Measurements from ENCODE around the gene FNTB.

GRCh38 chr14:64973826-64974225 lies 12.9 kb upstream of the FNTB start:
- TF ChIP-seq CTCF (IDR thresholded peaks at IDR 0.05; ENCODE audit: low read depth, low read length, poor library complexity, severe bottlenecking), result no peak
- TF ChIP-seq EZH2phosphoT487 (IDR thresholded peaks at IDR 0.05; ENCODE audit: borderline replicate concordance, low read length), result no peak
